GM12892 (cell line): ENCODE measurements around the gene COL4A1.

Experiments used
- POLR2A ChIP-seq: IDR thresholded peaks from 2 replicates; pipeline ENCODE4 v1.6.1; 2011; ENCODE audit warnings: low read depth, low read length, control low read depth
- POLR2AphosphoS5 ChIP-seq: IDR thresholded peaks from 2 replicates; pipeline ENCODE4 v1.6.1; 2011; ENCODE audit warnings: low read depth, low read length, control low read depth
- TAF1 ChIP-seq: IDR thresholded peaks from 2 replicates; pipeline ENCODE4 v1.6.1; 2011; ENCODE audit warnings: low read depth, mild to moderate bottlenecking, control low read depth, low read length, borderline replicate concordance

GRCh38 chr13:110109910-110110309 lies 197.0 kb downstream of the COL4A1 start:
- TF ChIP-seq POLR2A (no peak), POLR2AphosphoS5 (no peak), TAF1 (no peak)
